H9 (cell line): ENCODE results near the gene SLC44A2. TPM values are rescaled to one million over a fixed set of nuclear protein-coding genes. Genes with fewer than 3 reads are reported as not detected.
A peak's percentile ranks its signal among the peaks of the same experiment; 100 is the strongest.

Source experiments
- DNase-seq: peaks from one replicate; pipeline ENCODE4 v3.0.0-alpha.2; 2017
- H2AFZ ChIP-seq: one replicate; pipeline ENCODE4 v1.6.1; 2013; ENCODE audit warnings: mild to moderate bottlenecking, low read length, control low read depth, moderate library complexity
- H2AK5ac ChIP-seq: 2 replicates; pipeline ENCODE4 v1.6.1; 2013; ENCODE audit warnings: low read length, control low read depth, mixed read lengths; ENCODE audit not compliant: insufficient read length
- H2BK120ac ChIP-seq: one replicate; pipeline ENCODE4 v1.6.1; 2013; ENCODE audit warnings: low read depth, mild to moderate bottlenecking, low read length, control low read depth, inconsistent platforms; ENCODE audit not compliant: poor library complexity, severe bottlenecking
- H2BK12ac ChIP-seq: 2 replicates; pipeline ENCODE4 v1.6.1; 2013; ENCODE audit warnings: low read length, control low read depth, mixed read lengths, low read depth; ENCODE audit not compliant: insufficient read length
- H2BK15ac ChIP-seq: 2 replicates; pipeline ENCODE4 v1.6.1; 2013; ENCODE audit warnings: low read depth, low read length, control low read depth
- H2BK20ac ChIP-seq: one replicate; pipeline ENCODE4 v1.6.1; 2013; ENCODE audit warnings: low read depth, mild to moderate bottlenecking, low read length, control low read depth, inconsistent platforms; ENCODE audit not compliant: poor library complexity, severe bottlenecking
- H2BK5ac ChIP-seq: 2 replicates; pipeline ENCODE4 v1.6.1; 2013; ENCODE audit warnings: low read length, control low read depth, mixed read lengths; ENCODE audit not compliant: insufficient read length
- H3K14ac ChIP-seq: 2 replicates; pipeline ENCODE4 v1.6.1; 2013; ENCODE audit warnings: low read length, control low read depth; ENCODE audit not compliant: insufficient read depth
- H3K18ac ChIP-seq: 2 replicates; pipeline ENCODE4 v1.6.1; 2013; ENCODE audit warnings: low read depth, mild to moderate bottlenecking, mixed read lengths, low read length, control low read depth; ENCODE audit not compliant: insufficient read length
- H3K23ac ChIP-seq: 2 replicates; pipeline ENCODE4 v1.6.1; 2013; ENCODE audit warnings: low read length, control low read depth, mixed read lengths, low read depth; ENCODE audit not compliant: insufficient read length
- H3K23me2 ChIP-seq: 2 replicates; pipeline ENCODE4 v1.6.1; 2013; ENCODE audit warnings: low read depth, mild to moderate bottlenecking, mixed read lengths, low read length, control low read depth; ENCODE audit not compliant: insufficient read length, poor library complexity, severe bottlenecking
- H3K27ac ChIP-seq: 2 replicates; pipeline ENCODE4 v1.5.1; 2013; ENCODE audit warnings: low read length, control low read depth, mixed read lengths, low read depth; ENCODE audit not compliant: insufficient read length
- H3K27me3 ChIP-seq: 2 replicates; pipeline ENCODE4 v1.6.1; 2013; ENCODE audit warnings: low read length, control low read depth, inconsistent platforms; ENCODE audit not compliant: insufficient read depth
- H3K4ac ChIP-seq: 2 replicates; pipeline ENCODE4 v1.6.1; 2013; ENCODE audit warnings: low read depth, mild to moderate bottlenecking, control low read depth, inconsistent platforms, low read length, moderate library complexity
- H3K4me1 ChIP-seq: 2 replicates; pipeline ENCODE4 v1.6.1; 2013; ENCODE audit warnings: low read length, control low read depth, inconsistent platforms; ENCODE audit not compliant: insufficient read depth
- H3K4me2 ChIP-seq: 2 replicates; pipeline ENCODE4 v1.6.1; 2013; ENCODE audit warnings: low read length, control low read depth, mixed read lengths; ENCODE audit not compliant: insufficient read length, insufficient read depth
- H3K56ac ChIP-seq: 2 replicates; pipeline ENCODE4 v1.6.1; 2013; ENCODE audit warnings: low read depth, mild to moderate bottlenecking, mixed read lengths, low read length, control low read depth; ENCODE audit not compliant: insufficient read length
- H3K79me1 ChIP-seq: 2 replicates; pipeline ENCODE4 v1.6.1; 2013; ENCODE audit warnings: low read depth, mild to moderate bottlenecking, moderate library complexity, low read length, control low read depth, inconsistent platforms; ENCODE audit not compliant: insufficient read depth, poor library complexity, severe bottlenecking
- H3K79me2 ChIP-seq: 2 replicates; pipeline ENCODE4 v1.6.1; 2013; ENCODE audit warnings: low read length, control low read depth, inconsistent platforms; ENCODE audit not compliant: insufficient read depth
- H3K9ac ChIP-seq: 2 replicates; pipeline ENCODE4 v1.6.1; 2013; ENCODE audit warnings: low read length, control low read depth, mixed read lengths; ENCODE audit not compliant: insufficient read length; ENCODE audit errors: extremely low read depth
- H3K9me3 ChIP-seq: one replicate; pipeline ENCODE4 v1.6.1; 2013; ENCODE audit warnings: low read depth, low read length, inconsistent platforms; ENCODE audit not compliant: control insufficient read depth
- H3T11ph ChIP-seq: one replicate; pipeline ENCODE4 v1.6.1; 2013; ENCODE audit warnings: mild to moderate bottlenecking, low read length, control low read depth, inconsistent platforms
- H4K20me1 ChIP-seq: one replicate; pipeline ENCODE4 v1.6.1; 2013; ENCODE audit not compliant: control insufficient read depth, insufficient read length, insufficient read depth
- H4K5ac ChIP-seq: 2 replicates; pipeline ENCODE4 v1.6.1; 2013; ENCODE audit warnings: low read depth, mild to moderate bottlenecking, mixed read lengths, low read length, control low read depth; ENCODE audit not compliant: insufficient read length
- H4K8ac ChIP-seq: replicated peaks from 2 replicates; pipeline ENCODE4 v1.6.1; 2013; ENCODE audit warnings: low read length, control low read depth, mixed read lengths, low read depth; ENCODE audit not compliant: insufficient read length
- H4K91ac ChIP-seq: 2 replicates; pipeline ENCODE4 v1.6.1; 2013; ENCODE audit warnings: low read depth, mild to moderate bottlenecking, moderate library complexity, mixed read lengths, low read length, control low read depth; ENCODE audit not compliant: insufficient read length
- H3K27ac Mint-ChIP-seq, 3 experiments: 2 replicates in 2 of 3; 3 replicates in 1 of 3; pipeline ENCODE4 v1.8.0; 2020 to 2021; ENCODE audit warnings: mixed read lengths in 3 of 3, mild to moderate bottlenecking in 1 of 3, moderate library complexity in 1 of 3
- H3K27me3 Mint-ChIP-seq: 2 replicates; pipeline ENCODE4 v1.8.0; 2021; ENCODE audit warnings: low read depth, mild to moderate bottlenecking, moderate library complexity, mixed read lengths
- H3K36me3 Mint-ChIP-seq, 3 experiments: 2 replicates in 2 of 3; 3 replicates in 1 of 3; pipeline ENCODE4 v1.8.0; 2020 to 2021; ENCODE audit warnings: low read depth in 3 of 3, mixed read lengths in 3 of 3; ENCODE audit not compliant: insufficient read depth in 1 of 3
- H3K4me1 Mint-ChIP-seq, 2 experiments: 2 replicates each; pipeline ENCODE4 v1.8.0; 2020; ENCODE audit warnings: mixed read lengths in 2 of 2
- H3K4me3 Mint-ChIP-seq, 2 experiments: 2 replicates in 1 of 2; 3 replicates in 1 of 2; pipeline ENCODE4 v1.8.0; 2020 to 2021; ENCODE audit warnings: mild to moderate bottlenecking in 2 of 2, mixed read lengths in 2 of 2, moderate library complexity in 1 of 2
- H3K9me3 Mint-ChIP-seq, 2 experiments: 2 replicates in 1 of 2; 3 replicates in 1 of 2; pipeline ENCODE4 v1.8.0; 2020; ENCODE audit warnings: mild to moderate bottlenecking in 2 of 2, mixed read lengths in 2 of 2, moderate library complexity in 1 of 2
- CTCF ChIP-seq: fragments of 200-600 bp; sonication (generic); conservative IDR thresholded peaks from 3 replicates; pipeline ENCODE4 v1.8.0; 2021; ENCODE audit warnings: antibody characterized with exemption, mild to moderate bottlenecking
- WGBS: extraction: QIAGEN DNeasy Blood & Tissue Kit; methylation state at CpG from one replicate; pipeline ENCODE4 v1.1.7; 2013; ENCODE audit warnings: missing lambda C conversion rate, low lambda C conversion rate, mixed read lengths; ENCODE audit not compliant: insufficient read length; ENCODE audit errors: extremely low coverage; 5-methylcytosine and 5-hydroxymethylcytosine counted together
- total RNA-seq: library from RNA; stranded (reverse); gene quantifications from 2 replicates; pipeline ENCODE4 v1.2.1, GENCODE V29; 2021

The SLC44A2 gene
- total RNA-seq, 1 experiment from 2014 or later = 121 TPM

- no peaks in the 10 kb centered on the region; the same call in 1 of the 2 replicates for H3K27me3 Mint-ChIP-seq
- H2BK15ac ChIP-seq = no peak overlapping the region
- H2BK120ac ChIP-seq = no peak overlapping the region
- no peak overlapping the region for H3K18ac ChIP-seq
- no peak overlapping the region for H3T11ph ChIP-seq
- no peak overlapping the region for H3K4me3 Mint-ChIP-seq
- H3K27ac ChIP-seq = no peak overlapping the region
- DNase-seq = no peak
- no peak overlapping the region for H4K5ac ChIP-seq
- no CpG with 5 or more reads among the region's 6 CpGs for WGBS
- no peaks in the 10 kb centered on the region for H3K9me3 Mint-ChIP-seq
- H3K14ac ChIP-seq = no peak overlapping the region
- H2AK5ac ChIP-seq = no peak overlapping the region
- H3K9me3 ChIP-seq = no peaks in the 10 kb centered on the region
- no peak overlapping the region for H4K91ac ChIP-seq
- H2BK5ac ChIP-seq = no peak overlapping the region
- H2AFZ ChIP-seq = no peak overlapping the region
- H3K27me3 ChIP-seq = no peaks in the 10 kb centered on the region
- peaks cover 4% of the 10 kb centered on the region for H3K79me1 ChIP-seq
- H3K23me2 ChIP-seq = no peaks in the 10 kb centered on the region
- peaks cover 3% of the 10 kb centered on the region in 2 experiments; a peak in 1 of 4 replicates for H3K4me1 Mint-ChIP-seq
- no peak overlapping the region for H3K56ac ChIP-seq
- no peaks in the 10 kb centered on the region for H4K20me1 ChIP-seq
- no peaks in the 10 kb centered on the region for H3K4me1 ChIP-seq
- peaks cover 72% of the 10 kb centered on the region for H3K79me2 ChIP-seq
- H2BK20ac ChIP-seq = no peak overlapping the region
- H4K8ac ChIP-seq = no peak overlapping the region
- no peak for TF ChIP-seq CTCF
- H3K23ac ChIP-seq = no peak overlapping the region
- no peak overlapping the region for H3K4ac ChIP-seq
- peaks cover 56 to 72% (median 71%) of the 10 kb centered on the region in 3 experiments for H3K36me3 Mint-ChIP-seq
- peak overlapping the region in 2 of 3 experiments; percentile 2 to 67; a peak in 4 of 7 replicates for H3K27ac Mint-ChIP-seq
- no peak overlapping the region for H3K4me2 ChIP-seq
- H3K9ac ChIP-seq = no peak overlapping the region
- no peak overlapping the region for H2BK12ac ChIP-seq
Observed at GRCh38 chr19:10669246-10669645, 43.9 kb downstream of the SLC44A2 start.
